GM10266 (cell line): Measurements from ENCODE around the gene CREB5.

Experiments
- DNase-seq: peaks from one replicate; pipeline ENCODE4 v3.0.0; 2012; ENCODE audit errors: extremely low spot score
- CTCF ChIP-seq: IDR thresholded peaks from 2 replicates; pipeline ENCODE4 v1.5.1; 2012; ENCODE audit warnings: mild to moderate bottlenecking, low read depth; ENCODE audit not compliant: control insufficient read depth, insufficient read depth; ENCODE audit errors: missing control alignments

CREB5 gene

GRCh38 chr7:28584235-28584634 is 171.9 kb downstream of the CREB5 start:
- DNase-seq = no peak
- no peak for TF ChIP-seq CTCF

- no peak for DNase-seq
Measured at GRCh38 chr7:28586736-28587135, 174.4 kb downstream of the CREB5 start.

GRCh38 chr7:28587211-28587610 is 174.9 kb downstream of the CREB5 start:
- no peak for TF ChIP-seq CTCF
- DNase-seq = no peak

More at GRCh38 chr7:28586736-28587135, 174.4 kb downstream of the CREB5 start:
- TF ChIP-seq CTCF = no peak

GRCh38 chr7:28588602-28589001 is 176.3 kb downstream of the CREB5 start:
- no peak for DNase-seq
- no peak for TF ChIP-seq CTCF

- no peak for DNase-seq
- TF ChIP-seq CTCF = no peak
Measured at GRCh38 chr7:28591041-28591674, 178.8 kb downstream of the CREB5 start.

GRCh38 chr7:28591725-28592349 is 179.5 kb downstream of the CREB5 start:
- no peak for DNase-seq
- no peak for TF ChIP-seq CTCF

GRCh38 chr7:28592861-28593260 is 180.5 kb downstream of the CREB5 start:
- no peak for DNase-seq
- TF ChIP-seq CTCF = no peak
